ENCODE data around the gene ALG14.
A peak's percentile ranks its signal among the peaks of the same experiment; 100 is the strongest.
"Not testable (repeated sequence)": the region's sequence is repeated elsewhere in the genome, so short reads cannot be mapped to it uniquely, and the experiment has no call there.

The ALG14 gene

GRCh38 chr1:95072532-95073419 is at the start of gene ALG14:
ALG14 (minus strand) TSS chr1:95072951; CDS start chr1:95072898, 53 bp downstream.
- peak; percentile 96 for DNase-seq (ENCODE audit: low spot score)

GRCh38 chr1:95122151-95122697 is 49.5 kb upstream of the ALG14 start:
- DNase-seq (ENCODE audit: low spot score), result no peak

- DNase-seq (ENCODE audit: low spot score), result no peak
These were observed 46.5 kb upstream of the ALG14 start for GRCh38 chr1:95119273-95119672.

GRCh38 chr1:95118710-95119109 is 46.0 kb upstream of the ALG14 start:
- DNase-seq (ENCODE audit: low spot score), result no peak

GRCh38 chr1:95118067-95118499 is 45.3 kb upstream of the ALG14 start:
- peak; percentile 31 for DNase-seq (ENCODE audit: low spot score)

- peak; percentile 74 for DNase-seq (ENCODE audit: low spot score)
These were observed 44.7 kb upstream of the ALG14 start, which contains the start of gene TLCD4 for GRCh38 chr1:95117207-95118066. TLCD4 (plus strand) TSS chr1:95117355; CDS start chr1:95143902, 26,547 bp downstream.

GRCh38 chr1:95116580-95117206 is 43.9 kb upstream of the ALG14 start:
- peak; percentile 86 for DNase-seq (ENCODE audit: low spot score)

- DNase-seq (ENCODE audit: low spot score), result no peak
These were observed 43.0 kb upstream of the ALG14 start for GRCh38 chr1:95115708-95116137.

- DNase-seq (ENCODE audit: low spot score), result no peak
These were observed 40.9 kb upstream of the ALG14 start for GRCh38 chr1:95113684-95114083.

GRCh38 chr1:95111014-95111413 is 38.3 kb upstream of the ALG14 start:
- no peak for DNase-seq (ENCODE audit: low spot score)

GRCh38 chr1:95108792-95109191 is 36.0 kb upstream of the ALG14 start:
- DNase-seq (ENCODE audit: low spot score), result no peak

GRCh38 chr1:95098196-95098595 is 25.4 kb upstream of the ALG14 start:
- no peak for DNase-seq (ENCODE audit: low spot score)

- no peak for DNase-seq (ENCODE audit: low spot score)
These were observed 24.7 kb upstream of the ALG14 start for GRCh38 chr1:95097426-95097825.

GRCh38 chr1:95096218-95096841 is 23.6 kb upstream of the ALG14 start:
- no peak for DNase-seq (ENCODE audit: low spot score)

GRCh38 chr1:95095833-95096217 is 23.1 kb upstream of the ALG14 start:
- DNase-seq (ENCODE audit: low spot score), result no peak

- DNase-seq (ENCODE audit: low spot score), result no peak
These were observed 22.2 kb upstream of the ALG14 start for GRCh38 chr1:95094923-95095322.

- DNase-seq (ENCODE audit: low spot score), result no peak
These were observed 20.5 kb upstream of the ALG14 start for GRCh38 chr1:95093296-95093695.

- not testable (repeated sequence) for DNase-seq (ENCODE audit: low spot score)
These were observed 20.1 kb upstream of the ALG14 start for GRCh38 chr1:95092891-95093290.

GRCh38 chr1:95091290-95091689 is 18.5 kb upstream of the ALG14 start:
- DNase-seq (ENCODE audit: low spot score), result not testable (repeated sequence)

- no peak for DNase-seq (ENCODE audit: low spot score)
These were observed 17.0 kb upstream of the ALG14 start for GRCh38 chr1:95089650-95090287.

GRCh38 chr1:95088303-95088702 is 15.6 kb upstream of the ALG14 start:
- DNase-seq (ENCODE audit: low spot score), result no peak
